Spinal cord (tissue), 10 donors: Measurements from ENCODE around the gene TMEM107. TPM values are rescaled to one million over a fixed set of nuclear protein-coding genes. Genes with fewer than 3 reads are reported as not detected.
"Not testable (repeated sequence)": the region's sequence is repeated elsewhere in the genome, so short reads cannot be mapped to it uniquely, and the experiment has no call there.

ENCODE experiments used
- DNase-seq, 6 donors: peaks; one replicate each; pipeline versions ENCODE4 v3.0.0 to v3.0.0-alpha.2; 2013 to 2015; ENCODE audit warnings: low spot score in 6 of 6, low read depth in 4 of 6
- H3K27ac ChIP-seq: one replicate; pipeline ENCODE4 v1.5.1; 2013; ENCODE audit warnings: low read depth, low read length, control low read depth
- H3K27me3 ChIP-seq: one replicate; pipeline ENCODE4 v1.6.1; 2013; ENCODE audit warnings: low read length; ENCODE audit not compliant: control insufficient read depth, insufficient read depth
- H3K36me3 ChIP-seq: one replicate; pipeline ENCODE4 v1.6.1; 2013; ENCODE audit warnings: low read length; ENCODE audit not compliant: control insufficient read depth, insufficient read depth
- H3K4me1 ChIP-seq: one replicate; pipeline ENCODE4 v1.6.1; 2013; ENCODE audit warnings: low read length; ENCODE audit not compliant: control insufficient read depth, insufficient read depth
- H3K4me3 ChIP-seq: one replicate; pipeline ENCODE4 v1.5.1; 2013; ENCODE audit warnings: low read depth, low read length, control low read depth
- H3K9me3 ChIP-seq: one replicate; pipeline ENCODE4 v1.6.1; 2013; ENCODE audit warnings: low read length; ENCODE audit not compliant: control insufficient read depth, insufficient read depth
- WGBS: methylation state at CpG from one replicate; pipeline ENCODE4 v1.1.5; 2013; ENCODE audit warnings: missing lambda C conversion rate; ENCODE audit not compliant: insufficient coverage; 5-methylcytosine and 5-hydroxymethylcytosine counted together
- polyA plus RNA-seq, 2 donors: library from polyadenylated mRNA; unstranded; fragments of 120-200 nt; gene quantifications; one replicate each; pipeline ENCODE4 v1.2.1, GENCODE V29; 2013; ENCODE audit not compliant: insufficient read length in 2 of 2
- total RNA-seq, 2 donors: library from RNA; depleted of rRNA in 1 of 2; stranded (reverse); fragments of 120-200 nt in 1 of 2; fragments of >200 nt in 1 of 2; gene quantifications; one replicate each; pipeline versions ENCODE4 v1.2.3 to v1.2.4, GENCODE V29; 2013 to 2014
- donor health status: healthy.

Gene TMEM107
- total and polyA plus RNA-seq, 4 donors = 19.0 to 48.1 (median 22.5) TPM

DNA sequence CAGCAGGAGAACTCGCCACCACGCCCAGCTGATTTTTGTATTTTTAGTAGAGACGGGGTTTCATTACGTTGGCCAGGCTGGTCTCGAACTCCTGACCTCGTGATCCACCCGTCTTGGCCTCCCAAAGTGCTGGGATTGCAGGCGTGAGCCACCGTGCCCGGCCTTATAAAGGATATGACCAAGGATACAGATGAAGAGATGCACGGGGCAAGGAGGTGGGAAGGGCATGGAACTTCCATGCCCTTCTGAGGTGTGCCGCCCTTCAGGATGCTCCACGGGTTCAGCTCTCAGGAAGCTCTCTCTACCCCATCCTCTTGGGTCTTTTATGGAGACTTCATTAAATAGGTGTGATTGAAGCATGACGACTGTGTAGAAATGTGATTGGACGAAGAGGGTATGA is 37.8 kb upstream of the TMEM107 start:
- not testable (repeated sequence) for DNase-seq, H3K9me3 ChIP-seq, H3K27ac ChIP-seq, H3K36me3 ChIP-seq, H3K4me3 ChIP-seq, H3K27me3 ChIP-seq
- WGBS = 75% methylated on average over 5 of the region's 15 CpGs
- H3K4me1 ChIP-seq = peaks cover 13% of the 10 kb centered on the region

DNA sequence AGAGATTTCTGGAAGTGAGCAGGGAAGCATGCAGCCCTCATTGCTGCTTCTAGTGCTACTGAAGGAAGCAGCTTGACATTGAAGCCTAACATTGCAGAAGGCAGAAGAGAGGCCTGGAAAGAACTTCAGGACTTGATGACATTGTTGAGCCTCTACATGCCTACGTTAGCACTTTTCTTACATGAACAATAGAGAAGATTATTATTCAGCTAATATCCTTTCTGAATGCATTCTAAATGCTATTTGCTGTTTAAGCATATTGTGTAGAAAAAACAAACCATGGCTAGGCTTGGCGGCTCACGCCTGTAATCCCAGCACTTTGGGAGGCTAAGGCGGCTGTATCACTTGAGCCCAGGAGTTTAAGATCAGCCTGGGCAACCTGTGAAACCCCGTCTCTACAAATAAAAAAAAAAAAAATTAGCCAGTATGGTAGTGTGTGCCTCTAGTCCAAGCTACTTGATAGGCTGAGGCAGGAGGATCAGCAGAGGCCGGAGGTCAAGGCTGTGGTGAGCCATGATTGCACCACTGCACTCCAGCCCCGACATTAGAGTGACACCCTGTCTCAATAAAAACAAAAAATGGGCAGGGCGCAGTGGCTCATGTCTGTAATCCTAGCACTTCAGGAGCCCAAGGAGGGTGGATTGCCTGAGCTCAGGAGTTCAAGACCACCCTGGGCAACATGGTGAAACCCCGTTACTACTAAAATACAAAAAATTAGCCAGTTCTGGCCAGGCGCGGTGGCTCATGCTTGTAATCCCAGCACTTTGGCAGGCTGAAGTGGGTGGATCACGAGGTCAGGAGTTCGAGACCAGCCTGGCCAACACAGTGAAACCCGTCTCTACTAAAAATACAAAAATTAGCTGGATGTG is 36.4 kb upstream of the TMEM107 start:
- no peaks in the 10 kb centered on the region for H3K36me3 ChIP-seq
- 82% methylated on average over 7 of the region's 14 CpGs for WGBS
- DNase-seq = no peak
- H3K4me1 ChIP-seq = peaks cover 20% of the 10 kb centered on the region
- H3K4me3 ChIP-seq = no peak overlapping the region
- H3K27ac ChIP-seq = no peak overlapping the region
- no peaks in the 10 kb centered on the region for H3K9me3 ChIP-seq
- H3K27me3 ChIP-seq = no peaks in the 10 kb centered on the region

DNA sequence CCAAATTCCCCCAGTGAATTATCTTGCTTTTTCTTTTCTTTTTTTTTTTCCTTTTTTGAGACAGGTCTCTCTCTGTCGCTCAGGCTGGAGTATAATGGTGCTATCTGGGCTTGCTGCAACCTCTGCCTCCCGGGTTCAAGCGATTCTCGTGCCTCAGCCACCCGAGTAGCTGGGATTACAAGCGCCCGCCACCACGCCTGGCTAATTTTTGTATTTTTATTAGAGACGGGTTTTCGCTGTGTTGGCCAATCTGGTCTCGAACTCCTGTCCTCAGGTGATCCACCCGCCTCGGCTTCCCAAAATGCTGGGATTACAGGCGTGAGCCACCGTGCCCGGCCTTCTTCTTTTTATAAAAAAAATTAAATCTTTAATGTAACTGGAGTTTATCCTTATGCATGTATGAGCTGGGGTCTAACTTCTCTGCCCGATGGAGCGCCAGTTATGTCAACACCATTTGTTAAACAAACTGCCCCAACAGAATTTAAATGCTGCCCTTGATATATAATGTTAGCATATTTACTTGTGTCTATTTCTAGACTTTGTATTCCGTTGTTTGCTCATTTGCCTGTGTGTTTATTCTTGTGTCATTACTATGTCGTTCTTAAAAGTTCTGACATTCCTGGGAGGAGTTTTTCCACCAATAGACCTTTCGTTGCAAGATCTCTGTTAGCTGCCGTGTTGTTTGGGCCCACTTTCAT is 34.7 kb upstream of the TMEM107 start:
- peaks cover 23% of the 10 kb centered on the region for H3K4me1 ChIP-seq
- peak overlapping the region; percentile 78 for H3K4me3 ChIP-seq
- H3K9me3 ChIP-seq = no peaks in the 10 kb centered on the region
- no peaks in the 10 kb centered on the region for H3K27me3 ChIP-seq
- peak overlapping the region; percentile 91 for H3K27ac ChIP-seq
- peaks cover 5% of the 10 kb centered on the region for H3K36me3 ChIP-seq
- DNase-seq = no peak
- 0% methylated on average over 9 of the region's 22 CpGs for WGBS

DNA sequence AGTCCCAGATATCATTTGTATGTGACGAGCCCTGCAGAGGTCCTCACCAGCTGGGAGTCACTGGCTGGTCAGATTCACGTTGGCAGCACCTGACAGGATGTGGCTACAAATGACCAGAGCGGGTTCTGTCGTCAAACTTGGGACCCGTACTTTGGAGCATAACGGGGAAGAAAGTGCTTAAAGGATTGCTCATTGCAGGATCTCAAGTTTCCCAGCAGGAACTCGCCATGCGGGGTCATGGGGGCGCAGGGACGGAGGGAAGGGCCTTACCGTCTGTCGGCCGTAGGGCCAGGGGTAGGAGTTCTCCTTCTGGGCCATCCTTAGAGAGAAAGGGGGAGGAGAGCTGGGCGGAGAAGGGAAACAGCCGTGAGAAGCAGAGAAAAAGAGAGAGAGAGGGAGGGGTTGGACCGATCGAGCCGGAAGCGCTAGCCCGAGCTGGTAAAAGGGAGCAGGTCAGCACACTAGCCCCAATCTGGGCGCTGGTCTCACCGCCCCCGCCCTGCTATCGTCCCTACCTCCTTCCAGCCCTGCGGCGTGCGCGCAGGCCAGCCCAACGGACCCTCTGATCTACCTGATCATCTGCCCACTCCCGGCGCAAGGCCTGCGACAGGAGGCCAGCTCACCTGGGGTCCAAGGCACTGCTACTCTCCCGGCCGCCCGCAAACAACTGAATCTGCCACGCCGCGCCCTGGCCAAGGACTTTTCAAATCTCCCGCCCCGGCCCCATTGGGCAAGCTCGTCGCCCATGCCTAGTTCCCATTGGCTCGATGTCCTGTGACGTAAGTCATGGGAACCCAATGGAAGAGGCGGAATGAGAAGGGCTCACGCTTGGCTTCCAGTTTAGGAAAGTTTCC is 34.0 kb upstream of the TMEM107 start, which contains the start of gene AURKB:
Gene AURKB, minus strand, starts transcription at position 669 of the 854 bp plus-strand sequence. Its CDS starts 351 bp downstream, at position 318.
- Histone ChIP-seq H3K36me3 (peaks cover 7% of the 10 kb centered on the region), H3K27me3 (no peaks in the 10 kb centered on the region), H3K4me1 (peaks cover 23% of the 10 kb centered on the region), H3K4me3 (peak within 1 kb of the TSS; percentile 78), H3K9me3 (no peaks in the 10 kb centered on the region), H3K27ac (peak within 1 kb of the TSS; percentile 91)
- peak; percentile 90 to 99 (median 96) for DNase-seq
- WGBS = 2% methylated on average over 44 of the region's 46 CpGs

DNA sequence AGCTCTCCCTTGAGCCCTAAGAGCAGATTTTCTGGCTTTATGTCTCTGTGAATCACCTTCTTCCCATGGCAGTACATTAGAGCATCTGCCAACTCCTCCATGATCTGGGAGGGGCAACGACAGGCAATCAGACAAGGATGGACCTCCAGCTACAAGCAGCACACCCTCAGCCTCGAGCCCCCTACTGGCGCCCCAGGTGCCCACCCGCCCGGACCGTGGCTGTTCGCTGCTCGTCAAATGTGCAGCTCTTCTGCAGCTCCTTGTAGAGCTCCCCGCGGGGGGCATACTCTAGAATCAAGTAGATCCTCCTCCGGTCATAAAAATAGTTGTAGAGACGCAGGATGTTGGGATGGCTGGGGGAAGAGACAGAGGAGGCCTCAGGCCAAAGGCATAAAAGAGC is 30.4 kb upstream of the TMEM107 start:
- 89% methylated on average over 10 of the region's 12 CpGs for WGBS
- H3K4me1 ChIP-seq = peaks cover 23% of the 10 kb centered on the region
- no peak overlapping the region for H3K4me3 ChIP-seq
- H3K36me3 ChIP-seq = peaks cover 12% of the 10 kb centered on the region
- DNase-seq = no peak
- H3K9me3 ChIP-seq = no peaks in the 10 kb centered on the region
- no peak overlapping the region for H3K27ac ChIP-seq
- H3K27me3 ChIP-seq = no peaks in the 10 kb centered on the region

DNA sequence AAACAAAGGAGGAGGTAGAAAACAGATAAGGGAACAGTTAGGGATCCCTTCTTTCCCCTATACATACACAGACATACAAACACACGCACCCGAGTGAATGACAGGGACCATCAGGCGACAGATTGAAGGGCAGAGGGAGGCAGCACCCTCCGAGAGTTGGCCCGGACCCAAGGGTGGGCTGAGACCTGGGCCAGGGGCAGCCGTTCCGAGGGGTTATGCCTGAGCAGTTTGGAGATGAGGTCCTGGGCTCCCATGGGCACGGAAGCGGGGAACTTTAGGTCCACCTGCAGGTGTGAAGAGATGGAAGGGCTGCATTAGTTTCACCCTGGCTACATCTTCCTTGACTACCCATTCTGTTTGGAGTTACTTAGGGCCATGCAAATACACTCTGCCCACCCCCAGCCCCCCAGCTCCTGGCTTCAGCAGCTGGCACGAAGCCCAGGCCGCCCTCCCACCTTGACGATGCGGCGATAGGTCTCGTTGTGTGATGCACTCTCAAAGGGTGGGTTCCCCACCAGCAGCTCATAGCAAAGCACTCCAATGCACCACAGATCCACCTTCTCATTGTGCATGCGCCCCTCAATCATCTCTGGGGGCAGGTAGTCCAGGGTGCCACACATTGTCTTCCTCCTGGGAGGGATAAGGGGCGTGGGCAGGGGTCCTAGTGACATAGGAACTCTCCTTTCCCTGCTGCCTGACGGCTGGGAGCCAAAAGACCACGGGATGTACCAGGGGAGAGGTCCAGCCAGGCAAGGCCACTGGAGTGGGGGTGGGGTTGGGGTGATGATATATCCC is 28.8 kb upstream of the TMEM107 start:
- H3K4me1 ChIP-seq = peaks cover 24% of the 10 kb centered on the region
- H3K9me3 ChIP-seq = no peaks in the 10 kb centered on the region
- H3K27me3 ChIP-seq = no peaks in the 10 kb centered on the region
- 89% methylated on average over 16 of the region's 19 CpGs for WGBS
- DNase-seq = no peak
- no peak overlapping the region for H3K27ac ChIP-seq
- H3K4me3 ChIP-seq = no peak overlapping the region
- H3K36me3 ChIP-seq = peaks cover 12% of the 10 kb centered on the region

DNA sequence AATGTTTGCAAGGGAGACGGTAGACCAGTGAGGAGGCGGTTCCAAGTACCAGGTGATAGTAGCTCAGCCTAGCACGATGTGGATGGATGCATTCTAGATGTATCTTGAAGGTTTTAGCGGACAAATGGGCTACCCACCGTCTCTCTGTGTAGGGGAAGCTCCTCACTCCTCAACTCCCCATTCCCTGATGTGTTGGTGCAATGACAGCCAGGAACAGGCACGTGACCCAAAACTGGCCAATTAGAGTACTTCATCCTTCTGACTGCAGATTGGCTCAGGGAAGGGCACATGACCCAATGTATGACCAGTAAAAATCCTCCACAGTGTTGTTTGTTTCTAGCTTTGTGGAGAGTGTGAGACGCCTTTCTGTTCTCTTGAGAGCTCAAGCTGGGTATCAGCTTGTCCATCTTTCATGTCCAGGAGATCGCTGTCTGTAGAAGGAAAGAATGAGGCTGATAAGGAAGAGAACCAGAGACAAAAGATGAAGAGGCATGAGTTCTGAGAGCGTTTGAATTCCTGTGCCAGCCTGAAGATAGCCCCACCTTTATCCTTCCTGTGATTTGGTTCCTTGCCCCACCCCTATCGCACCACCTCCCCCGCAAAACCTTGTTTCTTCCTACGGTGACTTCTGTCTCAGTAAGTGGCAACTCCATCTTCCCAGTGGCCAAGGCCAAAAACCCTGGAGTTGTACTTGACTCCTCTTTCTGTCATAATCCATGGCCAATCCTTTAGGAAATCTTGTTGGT is 16.1 kb upstream of the TMEM107 start:
- Histone ChIP-seq H3K4me3 (peak overlapping the region; percentile 47), H3K27me3 (no peaks in the 10 kb centered on the region), H3K9me3 (no peaks in the 10 kb centered on the region), H3K36me3 (no peaks in the 10 kb centered on the region), H3K4me1 (peaks cover 47% of the 10 kb centered on the region), H3K27ac (peak overlapping the region; percentile 97)
- peak; percentile 93 to 99 (median 94) for DNase-seq
- 7% methylated on average over 11 of the region's 12 CpGs for WGBS

DNA sequence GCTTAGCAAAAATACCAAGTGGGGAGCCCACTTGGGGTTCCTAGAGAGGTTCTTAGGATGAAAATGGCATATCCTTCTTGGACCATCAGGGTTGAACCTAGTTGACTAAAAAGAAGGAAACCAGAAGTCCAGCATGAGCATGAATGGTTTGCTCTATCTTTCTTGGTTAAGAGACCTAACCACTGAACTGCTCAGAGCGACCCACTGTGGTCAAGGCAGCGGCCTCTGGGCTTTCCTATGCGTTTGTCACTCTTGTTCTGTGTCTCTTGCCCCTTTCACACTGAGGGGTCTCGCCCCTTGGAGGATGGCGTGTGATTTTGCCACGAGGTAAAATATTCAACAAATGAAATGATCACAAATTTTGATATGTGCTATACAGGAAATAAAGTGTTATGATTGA is 14.3 kb upstream of the TMEM107 start:
- 0% methylated on average over 3 of the region's 6 CpGs for WGBS
- DNase-seq = no peak
- no peaks in the 10 kb centered on the region for H3K27me3 ChIP-seq
- H3K9me3 ChIP-seq = no peaks in the 10 kb centered on the region
- peak overlapping the region; percentile 98 for H3K27ac ChIP-seq
- H3K4me3 ChIP-seq = peak overlapping the region; percentile 94
- H3K36me3 ChIP-seq = no peaks in the 10 kb centered on the region
- H3K4me1 ChIP-seq = peaks cover 52% of the 10 kb centered on the region
